GM12878 (cell line): Measurements from ENCODE around the gene RGCC. TPM values are rescaled to one million over a fixed set of nuclear protein-coding genes. Genes with fewer than 3 reads are reported as not detected.

ENCODE experiments used
- CREM ChIP-seq: IDR thresholded peaks from 2 replicates; pipeline ENCODE4 v1.6.1; 2014; ENCODE audit warnings: antibody characterized with exemption, low read depth
- DPF2 ChIP-seq: fragments of 450-650 bp; IDR thresholded peaks from 2 replicates; pipeline ENCODE4 v1.6.1; 2017; ENCODE audit warnings: mild to moderate bottlenecking
- EGR1 ChIP-seq, 2 experiments: IDR thresholded peaks; 1 replicate in 1 of 2; 2 replicates in 1 of 2; pipeline ENCODE4 v1.6.1; 2011 to 2012; ENCODE audit warnings: low read depth in 2 of 2, low read length in 2 of 2, borderline replicate concordance in 1 of 2, mild to moderate bottlenecking in 1 of 2, moderate library complexity in 1 of 2
- EP300 ChIP-seq, 2 experiments: fragments of 150-350 bp in 1 of 2; IDR thresholded peaks; 2 replicates each; pipeline ENCODE4 v1.6.1; 2011 to 2012; ENCODE audit warnings: low read depth in 2 of 2, low read length in 2 of 2, borderline replicate concordance in 1 of 2, improper control_type of control experiment in 1 of 2, inconsistent platforms in 1 of 2; ENCODE audit not compliant: control insufficient read depth in 1 of 2
- GABPA ChIP-seq: IDR thresholded peaks from 2 replicates; pipeline ENCODE4 v1.6.1; 2014; ENCODE audit warnings: antibody characterized with exemption, low read depth, mild to moderate bottlenecking, inconsistent platforms
- IKZF1 ChIP-seq: fragments of 450-650 bp; conservative IDR thresholded peaks from 2 replicates; pipeline ENCODE4 v1.6.1; 2017; ENCODE audit warnings: antibody characterized with exemption, mild to moderate bottlenecking
- LARP7 ChIP-seq: fragments of 450-650 bp; IDR thresholded peaks from 2 replicates; pipeline ENCODE4 v1.6.1; 2017; ENCODE audit warnings: mild to moderate bottlenecking
- NBN ChIP-seq: fragments of 450-650 bp; IDR thresholded peaks from 2 replicates; pipeline ENCODE4 v1.6.1; 2016
- NRF1 ChIP-seq: conservative IDR thresholded peaks from 2 replicates; pipeline ENCODE4 v1.6.1; 2011; ENCODE audit warnings: mild to moderate bottlenecking, low read depth, low read length, improper control_type of control experiment
- SP1 ChIP-seq: IDR thresholded peaks from one replicate; pipeline ENCODE4 v1.6.1; 2011; ENCODE audit warnings: low read depth, low read length
- STAT1 ChIP-seq: fragments of 450-650 bp; conservative IDR thresholded peaks from 2 replicates; pipeline ENCODE4 v1.6.1; 2014; ENCODE audit warnings: antibody characterized with exemption, mild to moderate bottlenecking
- YY1 ChIP-seq: IDR thresholded peaks from 2 replicates; pipeline ENCODE4 v1.6.1; 2011; ENCODE audit warnings: low read depth, mild to moderate bottlenecking, low read length
- polyA plus RNA-seq, 11 experiments: library from polyadenylated mRNA; depleted of rRNA in 4 of 11; unstranded in 6 of 11; stranded (reverse) in 5 of 11; fragments of >200 nt; fragmentation: Nextera tagmentation in 4 of 11; fragmentation: Illumina TruSeq in 1 of 11; extraction: Ambion mirVana in 4 of 11; extraction: Trizol in 1 of 11; gene quantifications; 1 replicate in 1 of 11; 2 replicates in 10 of 11; pipeline versions ENCODE4 v1.2.1 to v1.2.3, GENCODE V29; 2011 to 2016; ENCODE audit warnings: inconsistent platforms in 2 of 11, missing spikeins in 2 of 11, low read depth in 1 of 11
- total RNA-seq, 4 experiments: library from RNA; depleted of rRNA in 3 of 4; stranded (reverse); fragments of >200 nt in 3 of 4; fragmentation: Illumina TruSeq in 1 of 4; extraction: Trizol in 1 of 4; gene quantifications; 2 replicates each; pipeline versions ENCODE4 v1.2.1 to v1.2.3, GENCODE V29; 2013 to 2021
- TF ChIP-seq, protein P1 (sequence below): fragments of 450-650 bp; IDR thresholded peaks from 2 replicates; pipeline ENCODE4 v1.6.1; 2017; ENCODE audit warnings: mild to moderate bottlenecking
- TF ChIP-seq, protein P2 (sequence below): fragments of 450-650 bp; IDR thresholded peaks from 2 replicates; pipeline ENCODE4 v1.6.1; 2017; ENCODE audit warnings: low read depth, mild to moderate bottlenecking, moderate library complexity
- TF ChIP-seq, protein P3 (sequence below): IDR thresholded peaks from 2 replicates; pipeline ENCODE4 v1.6.1; 2011; ENCODE audit warnings: borderline replicate concordance, low read depth, mild to moderate bottlenecking, moderate library complexity, low read length; ENCODE audit not compliant: insufficient read depth, poor library complexity, severe bottlenecking
- TF ChIP-seq, protein P4 (sequence below): IDR thresholded peaks from 2 replicates; pipeline ENCODE4 v1.6.1; 2012; ENCODE audit warnings: low read depth, low read length, improper control_type of control experiment

The RGCC gene
- total and polyA plus RNA-seq, 10 of the 15 experiments (the other 5 are each of a cell fraction or from before 2014, with no cell fraction given), result 0.41 to 19.4 (median 9.9) TPM

DNA sequence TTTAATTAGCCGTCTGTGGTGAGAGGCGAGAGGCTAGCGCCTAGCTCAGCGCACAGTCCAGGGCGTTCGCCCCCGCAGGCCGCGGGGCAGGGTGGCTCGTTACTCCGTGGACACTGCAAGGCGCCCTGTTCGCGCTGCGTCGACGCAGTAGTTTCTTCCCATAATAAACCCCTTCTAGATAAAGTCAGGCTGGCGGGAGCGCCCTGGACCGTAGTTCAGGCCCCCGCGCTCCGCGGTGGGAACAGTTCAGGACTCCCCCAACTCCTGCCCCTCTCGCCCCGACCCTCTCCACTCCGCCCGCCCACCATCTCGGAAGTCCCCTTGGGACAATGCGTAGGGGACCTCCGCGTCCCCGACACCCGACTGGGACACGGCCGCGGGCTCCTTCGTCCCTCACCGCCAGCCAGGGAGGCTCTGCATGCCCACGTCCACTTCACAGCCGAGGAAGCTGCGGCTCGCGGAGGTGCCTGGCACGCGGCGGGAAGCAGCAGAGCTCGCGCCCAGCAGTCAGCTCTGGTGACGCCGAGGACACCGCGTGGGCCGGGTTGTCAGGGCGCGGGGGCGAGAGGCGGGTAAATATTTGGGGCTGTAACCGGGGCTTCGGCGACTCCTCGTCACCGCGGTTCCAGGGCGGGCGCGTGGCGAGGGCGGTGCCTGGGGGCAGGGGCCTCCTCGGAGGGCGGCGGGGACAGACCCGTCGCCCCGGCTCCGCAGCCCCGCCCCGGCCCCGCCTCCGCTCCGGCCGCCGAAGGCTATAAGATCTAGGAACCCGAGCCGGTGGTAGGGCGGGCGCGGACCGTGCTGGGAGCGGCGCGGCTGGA, at the start of gene RGCC (continued):
- TF ChIP-seq, protein P1, sequence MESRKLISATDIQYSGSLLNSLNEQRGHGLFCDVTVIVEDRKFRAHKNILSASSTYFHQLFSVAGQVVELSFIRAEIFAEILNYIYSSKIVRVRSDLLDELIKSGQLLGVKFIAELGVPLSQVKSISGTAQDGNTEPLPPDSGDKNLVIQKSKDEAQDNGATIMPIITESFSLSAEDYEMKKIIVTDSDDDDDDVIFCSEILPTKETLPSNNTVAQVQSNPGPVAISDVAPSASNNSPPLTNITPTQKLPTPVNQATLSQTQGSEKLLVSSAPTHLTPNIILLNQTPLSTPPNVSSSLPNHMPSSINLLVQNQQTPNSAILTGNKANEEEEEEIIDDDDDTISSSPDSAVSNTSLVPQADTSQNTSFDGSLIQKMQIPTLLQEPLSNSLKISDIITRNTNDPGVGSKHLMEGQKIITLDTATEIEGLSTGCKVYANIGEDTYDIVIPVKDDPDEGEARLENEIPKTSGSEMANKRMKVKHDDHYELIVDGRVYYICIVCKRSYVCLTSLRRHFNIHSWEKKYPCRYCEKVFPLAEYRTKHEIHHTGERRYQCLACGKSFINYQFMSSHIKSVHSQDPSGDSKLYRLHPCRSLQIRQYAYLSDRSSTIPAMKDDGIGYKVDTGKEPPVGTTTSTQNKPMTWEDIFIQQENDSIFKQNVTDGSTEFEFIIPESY, result peak; percentile 70; the same call in 1 of the 2 replicates
- TF ChIP-seq SP1 (peak; percentile 17), YY1 (0 out of 2 replicates have a peak, but pooled peaks have one; percentile 4), NRF1 (no peak), LARP7 (0 out of 2 replicates have a peak, but pooled peaks have one; percentile 44), EGR1 (IDR thresholded peaks at IDR 0.05; ENCODE audit: borderline replicate concordance in 1 of 2, low read depth in 2 of 2, low read length in 2 of 2) (peak in 1 of 2 experiments; percentile 88; a peak in 2 of 3 replicates), STAT1 (no peak), DPF2 (peak; percentile 63), EP300 (IDR thresholded peaks at IDR 0.05; ENCODE audit: borderline replicate concordance in 1 of 2, control insufficient read depth in 1 of 2, low read depth in 2 of 2, low read length in 2 of 2) (peak in 1 of 2 experiments; percentile 26; a peak in 1 of 4 replicates), NBN (no peak), GABPA (no peak), IKZF1 (peak; percentile 65; the same call in 1 of the 2 replicates), CREM (peak; percentile 54)
- TF ChIP-seq, protein P2, sequence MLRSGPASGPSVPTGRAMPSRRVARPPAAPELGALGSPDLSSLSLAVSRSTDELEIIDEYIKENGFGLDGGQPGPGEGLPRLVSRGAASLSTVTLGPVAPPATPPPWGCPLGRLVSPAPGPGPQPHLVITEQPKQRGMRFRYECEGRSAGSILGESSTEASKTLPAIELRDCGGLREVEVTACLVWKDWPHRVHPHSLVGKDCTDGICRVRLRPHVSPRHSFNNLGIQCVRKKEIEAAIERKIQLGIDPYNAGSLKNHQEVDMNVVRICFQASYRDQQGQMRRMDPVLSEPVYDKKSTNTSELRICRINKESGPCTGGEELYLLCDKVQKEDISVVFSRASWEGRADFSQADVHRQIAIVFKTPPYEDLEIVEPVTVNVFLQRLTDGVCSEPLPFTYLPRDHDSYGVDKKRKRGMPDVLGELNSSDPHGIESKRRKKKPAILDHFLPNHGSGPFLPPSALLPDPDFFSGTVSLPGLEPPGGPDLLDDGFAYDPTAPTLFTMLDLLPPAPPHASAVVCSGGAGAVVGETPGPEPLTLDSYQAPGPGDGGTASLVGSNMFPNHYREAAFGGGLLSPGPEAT, result peak; percentile 41; the same call in 1 of the 2 replicates
- TF ChIP-seq, protein P3, sequence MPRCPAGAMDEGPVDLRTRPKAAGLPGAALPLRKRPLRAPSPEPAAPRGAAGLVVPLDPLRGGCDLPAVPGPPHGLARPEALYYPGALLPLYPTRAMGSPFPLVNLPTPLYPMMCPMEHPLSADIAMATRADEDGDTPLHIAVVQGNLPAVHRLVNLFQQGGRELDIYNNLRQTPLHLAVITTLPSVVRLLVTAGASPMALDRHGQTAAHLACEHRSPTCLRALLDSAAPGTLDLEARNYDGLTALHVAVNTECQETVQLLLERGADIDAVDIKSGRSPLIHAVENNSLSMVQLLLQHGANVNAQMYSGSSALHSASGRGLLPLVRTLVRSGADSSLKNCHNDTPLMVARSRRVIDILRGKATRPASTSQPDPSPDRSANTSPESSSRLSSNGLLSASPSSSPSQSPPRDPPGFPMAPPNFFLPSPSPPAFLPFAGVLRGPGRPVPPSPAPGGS, result no peak
- TF ChIP-seq, protein P4, sequence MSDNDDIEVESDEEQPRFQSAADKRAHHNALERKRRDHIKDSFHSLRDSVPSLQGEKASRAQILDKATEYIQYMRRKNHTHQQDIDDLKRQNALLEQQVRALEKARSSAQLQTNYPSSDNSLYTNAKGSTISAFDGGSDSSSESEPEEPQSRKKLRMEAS, result peak; percentile 65; the same call in 1 of the 2 replicates
- TF ChIP-seq, all 136 proteins: peak for 16
